SK-N-SH (cell line): ENCODE measurements around the gene CDH13. TPM values are rescaled to one million over a fixed set of nuclear protein-coding genes. Genes with fewer than 3 reads are reported as not detected.

Source experiments
- CTCF ChIA-PET: fragments of 300-600, 350-600 bp; formaldehyde crosslinking; extraction: SDS; loops from one replicate; lab custom pipeline; 2021; lab: Yijun Ruan, JAX
- POLR2A ChIA-PET: fragments of 350-600 bp; sonication (Branson Sonifier 250); formaldehyde crosslinking; extraction: SDS; loops from one replicate; lab custom pipeline; 2020; ENCODE audit warnings: antibody characterized with exemption, inconsistent platforms; lab: Yijun Ruan, JAX
- DNase-seq: peaks from one replicate; pipeline ENCODE4 v3.0.0; 2012
- H2AFZ ChIP-seq: fragments of 200-600 bp; sonication (generic); 2 replicates; pipeline ENCODE4 v1.8.1; 2016; ENCODE audit warnings: antibody characterized with exemption, mild to moderate bottlenecking, low read depth
- H3F3A ChIP-seq: fragments of 200-600 bp; sonication (generic); replicated peaks from 2 replicates; pipeline ENCODE3; 2016; ENCODE audit warnings: antibody characterized with exemption, mild to moderate bottlenecking; ENCODE audit not compliant: insufficient read depth
- H3K27ac ChIP-seq, 2 experiments: fragments of 200-500 bp in 1 of 2; fragments of 200-600 bp in 1 of 2; sonication (Bioruptor generic) in 1 of 2; sonication (generic), shearing (Covaris generic) in 1 of 2; 2 replicates each; pipeline versions ENCODE4 v1.5.1 to v1.6.1; 2014 to 2016; ENCODE audit warnings: low read depth in 2 of 2, inconsistent platforms in 1 of 2, low read length in 1 of 2, mild to moderate bottlenecking in 1 of 2, mixed read lengths in 1 of 2
- H3K27me3 ChIP-seq: fragments of 200-600 bp; sonication (generic), shearing (Covaris generic); 2 replicates; pipeline ENCODE4 v1.6.1; 2016; ENCODE audit warnings: mixed run types; ENCODE audit not compliant: insufficient read depth
- H3K36me3 ChIP-seq, 2 experiments: fragments of 200-500 bp in 1 of 2; fragments of 200-600 bp in 1 of 2; sonication (Bioruptor generic) in 1 of 2; sonication (generic) in 1 of 2; replicated peaks in 1 of 2; 2 replicates each; pipeline versions ENCODE3 to v1.5.1; 2014 to 2016; ENCODE audit warnings: low read length in 1 of 2, mild to moderate bottlenecking in 1 of 2; ENCODE audit not compliant: insufficient read depth in 2 of 2, control insufficient read depth in 1 of 2
- H3K4me1 ChIP-seq, 2 experiments: fragments of 200-500 bp in 1 of 2; fragments of 200-600 bp in 1 of 2; sonication (Bioruptor generic) in 1 of 2; sonication (generic), shearing (Covaris generic) in 1 of 2; 2 replicates each; pipeline versions ENCODE4 v1.5.1 to v1.6.1; 2014 to 2016; ENCODE audit warnings: low read depth in 1 of 2, low read length in 1 of 2, mixed run types in 1 of 2; ENCODE audit not compliant: insufficient read depth in 2 of 2, control insufficient read depth in 1 of 2
- H3K4me2 ChIP-seq: fragments of 200-600 bp; sonication (generic), shearing (Covaris generic); 2 replicates; pipeline ENCODE4 v1.6.1; 2017; ENCODE audit warnings: mixed run types
- H3K4me3 ChIP-seq, 2 experiments: fragments of 200-500 bp in 1 of 2; fragments of 200-600 bp in 1 of 2; sonication (Bioruptor generic) in 1 of 2; sonication (generic), shearing (Covaris generic) in 1 of 2; 2 replicates each; pipeline versions ENCODE4 v1.5.1 to v1.8.1; 2014 to 2016; ENCODE audit warnings: low read depth in 2 of 2, inconsistent platforms in 1 of 2, low read length in 1 of 2, mild to moderate bottlenecking in 1 of 2, mixed read lengths in 1 of 2, moderate library complexity in 1 of 2
- H3K79me2 ChIP-seq: fragments of 200-600 bp; sonication (generic); 2 replicates; pipeline ENCODE4 v1.8.1; 2017; ENCODE audit warnings: mild to moderate bottlenecking; ENCODE audit not compliant: insufficient read depth
- H3K9ac ChIP-seq: fragments of 200-600 bp; sonication (generic); 2 replicates; pipeline ENCODE4 v1.6.1; 2017; ENCODE audit warnings: mixed run types
- H3K9me2 ChIP-seq: fragments of 200-600 bp; sonication (generic); 2 replicates; pipeline ENCODE4 v1.6.1; 2017; ENCODE audit warnings: mixed run types
- H3K9me3 ChIP-seq: fragments of 200-600 bp; sonication (generic); 2 replicates; pipeline ENCODE4 v1.6.1; 2017; ENCODE audit warnings: mixed run types, mild to moderate bottlenecking, moderate library complexity
- H4K20me1 ChIP-seq: fragments of 200-600 bp; sonication (generic); 2 replicates; pipeline ENCODE4 v1.6.1; 2017; ENCODE audit warnings: mild to moderate bottlenecking, mixed run types; ENCODE audit not compliant: insufficient read depth
- CHD2 ChIP-seq: fragments of 150-350 bp; IDR thresholded peaks from 2 replicates; pipeline ENCODE4 v1.6.1; 2018; ENCODE audit warnings: low read length; ENCODE audit not compliant: partially characterized antibody
- ELF1 ChIP-seq: IDR thresholded peaks from 2 replicates; pipeline ENCODE4 v1.4.0; 2012
- EP300 ChIP-seq, 2 experiments: IDR thresholded peaks; 2 replicates each; pipeline versions ENCODE4 v1.4.0 to v1.6.1; 2012; ENCODE audit warnings: borderline replicate concordance in 1 of 2, low read depth in 1 of 2, low read length in 1 of 2
- FOXM1 ChIP-seq: IDR thresholded peaks from 2 replicates; pipeline ENCODE4 v1.4.0; 2012; ENCODE audit warnings: low read depth, mild to moderate bottlenecking
- GABPA ChIP-seq: IDR thresholded peaks from 2 replicates; pipeline ENCODE4 v1.4.0; 2012; ENCODE audit warnings: low read depth, mild to moderate bottlenecking
- MXI1 ChIP-seq: IDR thresholded peaks from 2 replicates; pipeline ENCODE4 v1.6.1; 2012; ENCODE audit warnings: mild to moderate bottlenecking, low read depth, low read length, improper control_type of control experiment
- NRF1 ChIP-seq: IDR thresholded peaks from 2 replicates; pipeline ENCODE4 v1.6.1; 2012; ENCODE audit warnings: low read depth, mild to moderate bottlenecking, low read length
- RAD21 ChIP-seq: IDR thresholded peaks from 2 replicates; pipeline ENCODE4 v1.6.1; 2012; ENCODE audit warnings: mild to moderate bottlenecking, low read length
- RXRA ChIP-seq: IDR thresholded peaks from 2 replicates; pipeline ENCODE4 v1.4.0; 2012; ENCODE audit warnings: low read depth, mild to moderate bottlenecking, borderline replicate concordance
- TAF1 ChIP-seq: IDR thresholded peaks from 2 replicates; pipeline ENCODE4 v1.6.1; 2012; ENCODE audit warnings: low read depth, mild to moderate bottlenecking, low read length, moderate library complexity, borderline replicate concordance
- TCF12 ChIP-seq: IDR thresholded peaks from 2 replicates; pipeline ENCODE4 v1.4.0; 2012
- WGBS: methylation state at CpG from one replicate; pipeline ENCODE4 v1.1.6; 2017; ENCODE audit warnings: low lambda C conversion rate; 5-methylcytosine and 5-hydroxymethylcytosine counted together
- polyA plus RNA-seq, 3 experiments: library from polyadenylated mRNA; depleted of rRNA; stranded (reverse); fragments of >200 nt; gene quantifications; 2 replicates each; pipeline ENCODE4 v1.2.3, GENCODE V29; 2012
- TF ChIP-seq, protein P1 (sequence below): IDR thresholded peaks from 2 replicates; pipeline ENCODE4 v1.6.1; 2012; ENCODE audit warnings: mild to moderate bottlenecking, low read depth, low read length, moderate library complexity
- TF ChIP-seq, protein P2 (sequence below): fragments of 150-350 bp; IDR thresholded peaks from 2 replicates; pipeline ENCODE4 v1.6.1; 2017; ENCODE audit warnings: antibody characterized with exemption, low read length, low read depth, borderline replicate concordance
- TF ChIP-seq, protein P3 (sequence below): IDR thresholded peaks from 2 replicates; pipeline ENCODE4 v1.4.0; 2012; ENCODE audit warnings: low read depth
- TF ChIP-seq, protein P4 (sequence below): IDR thresholded peaks from 2 replicates; pipeline ENCODE4; 2012
- TF ChIP-seq, protein P5 (sequence below): fragments of 200-600 bp; sonication (generic); IDR thresholded peaks from 2 replicates; pipeline ENCODE4 v1.6.1; 2017; ENCODE audit warnings: antibody characterized with exemption, mild to moderate bottlenecking, moderate library complexity
- TF ChIP-seq, protein P6 (sequence below): IDR thresholded peaks from 2 replicates; pipeline ENCODE4 v1.4.0; 2012; ENCODE audit warnings: low read depth, borderline replicate concordance
- TF ChIP-seq, protein P7 (sequence below): IDR thresholded peaks from 2 replicates; pipeline ENCODE4 v1.4.0; 2012; ENCODE audit warnings: low read depth, borderline replicate concordance
- TF ChIP-seq, protein P8 (sequence below): fragments of 150-350 bp; IDR thresholded peaks from 2 replicates; pipeline ENCODE4 v1.6.1; 2016; ENCODE audit warnings: mild to moderate bottlenecking, low read depth, low read length

Gene CDH13
- polyA plus RNA-seq, 1 of the 3 experiments (the other 2 are of a cell fraction) = 93.0 TPM

DNA sequence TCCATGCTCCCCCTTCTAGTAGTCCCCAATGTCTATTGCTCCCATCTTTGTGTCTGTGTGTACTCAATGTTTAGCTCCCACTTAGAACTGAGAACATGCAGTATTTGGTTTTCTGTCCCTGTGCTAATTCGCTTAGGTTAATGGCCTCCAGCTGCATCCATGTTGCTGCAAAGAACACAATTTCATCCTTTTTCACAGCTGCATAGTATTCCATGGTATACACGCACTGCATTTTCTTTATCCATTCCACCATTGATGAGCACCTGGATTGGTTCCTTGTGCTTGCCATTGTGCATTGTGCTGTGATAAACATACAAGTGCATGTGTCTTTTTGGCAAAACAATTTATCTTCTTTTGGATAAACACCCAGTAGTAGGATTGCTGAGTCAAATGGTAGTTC, 1104.0 kb downstream of the CDH13 start:
- no peak for TF ChIP-seq CHD2
- TF ChIP-seq, protein P1, sequence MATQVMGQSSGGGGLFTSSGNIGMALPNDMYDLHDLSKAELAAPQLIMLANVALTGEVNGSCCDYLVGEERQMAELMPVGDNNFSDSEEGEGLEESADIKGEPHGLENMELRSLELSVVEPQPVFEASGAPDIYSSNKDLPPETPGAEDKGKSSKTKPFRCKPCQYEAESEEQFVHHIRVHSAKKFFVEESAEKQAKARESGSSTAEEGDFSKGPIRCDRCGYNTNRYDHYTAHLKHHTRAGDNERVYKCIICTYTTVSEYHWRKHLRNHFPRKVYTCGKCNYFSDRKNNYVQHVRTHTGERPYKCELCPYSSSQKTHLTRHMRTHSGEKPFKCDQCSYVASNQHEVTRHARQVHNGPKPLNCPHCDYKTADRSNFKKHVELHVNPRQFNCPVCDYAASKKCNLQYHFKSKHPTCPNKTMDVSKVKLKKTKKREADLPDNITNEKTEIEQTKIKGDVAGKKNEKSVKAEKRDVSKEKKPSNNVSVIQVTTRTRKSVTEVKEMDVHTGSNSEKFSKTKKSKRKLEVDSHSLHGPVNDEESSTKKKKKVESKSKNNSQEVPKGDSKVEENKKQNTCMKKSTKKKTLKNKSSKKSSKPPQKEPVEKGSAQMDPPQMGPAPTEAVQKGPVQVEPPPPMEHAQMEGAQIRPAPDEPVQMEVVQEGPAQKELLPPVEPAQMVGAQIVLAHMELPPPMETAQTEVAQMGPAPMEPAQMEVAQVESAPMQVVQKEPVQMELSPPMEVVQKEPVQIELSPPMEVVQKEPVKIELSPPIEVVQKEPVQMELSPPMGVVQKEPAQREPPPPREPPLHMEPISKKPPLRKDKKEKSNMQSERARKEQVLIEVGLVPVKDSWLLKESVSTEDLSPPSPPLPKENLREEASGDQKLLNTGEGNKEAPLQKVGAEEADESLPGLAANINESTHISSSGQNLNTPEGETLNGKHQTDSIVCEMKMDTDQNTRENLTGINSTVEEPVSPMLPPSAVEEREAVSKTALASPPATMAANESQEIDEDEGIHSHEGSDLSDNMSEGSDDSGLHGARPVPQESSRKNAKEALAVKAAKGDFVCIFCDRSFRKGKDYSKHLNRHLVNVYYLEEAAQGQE = no peak
- TF ChIP-seq EP300 (IDR thresholded peaks at IDR 0.05; ENCODE audit: borderline replicate concordance in 1 of 2, low read depth in 1 of 2, low read length in 1 of 2) = no peak
- no peak for TF ChIP-seq NRF1
- TF ChIP-seq FOXM1 = no peak
- TF ChIP-seq GABPA = no peak
- TF ChIP-seq, protein P2, sequence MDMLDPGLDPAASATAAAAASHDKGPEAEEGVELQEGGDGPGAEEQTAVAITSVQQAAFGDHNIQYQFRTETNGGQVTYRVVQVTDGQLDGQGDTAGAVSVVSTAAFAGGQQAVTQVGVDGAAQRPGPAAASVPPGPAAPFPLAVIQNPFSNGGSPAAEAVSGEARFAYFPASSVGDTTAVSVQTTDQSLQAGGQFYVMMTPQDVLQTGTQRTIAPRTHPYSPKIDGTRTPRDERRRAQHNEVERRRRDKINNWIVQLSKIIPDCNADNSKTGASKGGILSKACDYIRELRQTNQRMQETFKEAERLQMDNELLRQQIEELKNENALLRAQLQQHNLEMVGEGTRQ = no peak
- TF ChIP-seq, protein P3, sequence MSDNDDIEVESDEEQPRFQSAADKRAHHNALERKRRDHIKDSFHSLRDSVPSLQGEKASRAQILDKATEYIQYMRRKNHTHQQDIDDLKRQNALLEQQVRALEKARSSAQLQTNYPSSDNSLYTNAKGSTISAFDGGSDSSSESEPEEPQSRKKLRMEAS = no peak
- no peak for TF ChIP-seq TCF12
- TF ChIP-seq, protein P4, sequence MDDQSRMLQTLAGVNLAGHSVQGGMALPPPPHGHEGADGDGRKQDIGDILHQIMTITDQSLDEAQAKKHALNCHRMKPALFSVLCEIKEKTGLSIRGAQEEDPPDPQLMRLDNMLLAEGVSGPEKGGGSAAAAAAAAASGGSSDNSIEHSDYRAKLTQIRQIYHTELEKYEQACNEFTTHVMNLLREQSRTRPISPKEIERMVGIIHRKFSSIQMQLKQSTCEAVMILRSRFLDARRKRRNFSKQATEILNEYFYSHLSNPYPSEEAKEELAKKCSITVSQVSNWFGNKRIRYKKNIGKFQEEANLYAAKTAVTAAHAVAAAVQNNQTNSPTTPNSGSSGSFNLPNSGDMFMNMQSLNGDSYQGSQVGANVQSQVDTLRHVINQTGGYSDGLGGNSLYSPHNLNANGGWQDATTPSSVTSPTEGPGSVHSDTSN = no peak
- TF ChIP-seq RAD21 = no peak
- no peak for TF ChIP-seq RXRA
- TF ChIP-seq, protein P5, sequence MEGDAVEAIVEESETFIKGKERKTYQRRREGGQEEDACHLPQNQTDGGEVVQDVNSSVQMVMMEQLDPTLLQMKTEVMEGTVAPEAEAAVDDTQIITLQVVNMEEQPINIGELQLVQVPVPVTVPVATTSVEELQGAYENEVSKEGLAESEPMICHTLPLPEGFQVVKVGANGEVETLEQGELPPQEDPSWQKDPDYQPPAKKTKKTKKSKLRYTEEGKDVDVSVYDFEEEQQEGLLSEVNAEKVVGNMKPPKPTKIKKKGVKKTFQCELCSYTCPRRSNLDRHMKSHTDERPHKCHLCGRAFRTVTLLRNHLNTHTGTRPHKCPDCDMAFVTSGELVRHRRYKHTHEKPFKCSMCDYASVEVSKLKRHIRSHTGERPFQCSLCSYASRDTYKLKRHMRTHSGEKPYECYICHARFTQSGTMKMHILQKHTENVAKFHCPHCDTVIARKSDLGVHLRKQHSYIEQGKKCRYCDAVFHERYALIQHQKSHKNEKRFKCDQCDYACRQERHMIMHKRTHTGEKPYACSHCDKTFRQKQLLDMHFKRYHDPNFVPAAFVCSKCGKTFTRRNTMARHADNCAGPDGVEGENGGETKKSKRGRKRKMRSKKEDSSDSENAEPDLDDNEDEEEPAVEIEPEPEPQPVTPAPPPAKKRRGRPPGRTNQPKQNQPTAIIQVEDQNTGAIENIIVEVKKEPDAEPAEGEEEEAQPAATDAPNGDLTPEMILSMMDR = no peak
- TF ChIP-seq TAF1 = no peak
- TF ChIP-seq, protein P6, sequence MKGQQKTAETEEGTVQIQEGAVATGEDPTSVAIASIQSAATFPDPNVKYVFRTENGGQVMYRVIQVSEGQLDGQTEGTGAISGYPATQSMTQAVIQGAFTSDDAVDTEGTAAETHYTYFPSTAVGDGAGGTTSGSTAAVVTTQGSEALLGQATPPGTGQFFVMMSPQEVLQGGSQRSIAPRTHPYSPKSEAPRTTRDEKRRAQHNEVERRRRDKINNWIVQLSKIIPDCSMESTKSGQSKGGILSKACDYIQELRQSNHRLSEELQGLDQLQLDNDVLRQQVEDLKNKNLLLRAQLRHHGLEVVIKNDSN = no peak
- TF ChIP-seq ELF1 = no peak
- TF ChIP-seq, protein P7, sequence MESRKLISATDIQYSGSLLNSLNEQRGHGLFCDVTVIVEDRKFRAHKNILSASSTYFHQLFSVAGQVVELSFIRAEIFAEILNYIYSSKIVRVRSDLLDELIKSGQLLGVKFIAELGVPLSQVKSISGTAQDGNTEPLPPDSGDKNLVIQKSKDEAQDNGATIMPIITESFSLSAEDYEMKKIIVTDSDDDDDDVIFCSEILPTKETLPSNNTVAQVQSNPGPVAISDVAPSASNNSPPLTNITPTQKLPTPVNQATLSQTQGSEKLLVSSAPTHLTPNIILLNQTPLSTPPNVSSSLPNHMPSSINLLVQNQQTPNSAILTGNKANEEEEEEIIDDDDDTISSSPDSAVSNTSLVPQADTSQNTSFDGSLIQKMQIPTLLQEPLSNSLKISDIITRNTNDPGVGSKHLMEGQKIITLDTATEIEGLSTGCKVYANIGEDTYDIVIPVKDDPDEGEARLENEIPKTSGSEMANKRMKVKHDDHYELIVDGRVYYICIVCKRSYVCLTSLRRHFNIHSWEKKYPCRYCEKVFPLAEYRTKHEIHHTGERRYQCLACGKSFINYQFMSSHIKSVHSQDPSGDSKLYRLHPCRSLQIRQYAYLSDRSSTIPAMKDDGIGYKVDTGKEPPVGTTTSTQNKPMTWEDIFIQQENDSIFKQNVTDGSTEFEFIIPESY = no peak
- TF ChIP-seq MXI1 = no peak
- TF ChIP-seq, protein P8, sequence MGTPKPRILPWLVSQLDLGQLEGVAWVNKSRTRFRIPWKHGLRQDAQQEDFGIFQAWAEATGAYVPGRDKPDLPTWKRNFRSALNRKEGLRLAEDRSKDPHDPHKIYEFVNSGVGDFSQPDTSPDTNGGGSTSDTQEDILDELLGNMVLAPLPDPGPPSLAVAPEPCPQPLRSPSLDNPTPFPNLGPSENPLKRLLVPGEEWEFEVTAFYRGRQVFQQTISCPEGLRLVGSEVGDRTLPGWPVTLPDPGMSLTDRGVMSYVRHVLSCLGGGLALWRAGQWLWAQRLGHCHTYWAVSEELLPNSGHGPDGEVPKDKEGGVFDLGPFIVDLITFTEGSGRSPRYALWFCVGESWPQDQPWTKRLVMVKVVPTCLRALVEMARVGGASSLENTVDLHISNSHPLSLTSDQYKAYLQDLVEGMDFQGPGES = no peak
- 0% methylated on average over 2 of the region's 2 CpGs for WGBS
- ChIA-PET POLR2A (no interaction called here), CTCF (interaction anchor here (1.2 kb wide), 1 partner anchor 9 kb away, joined by 4 read pairs; no protein-coding TSS in a partner anchor)
- no peaks in the 10 kb centered on the region for H3F3A ChIP-seq
- no peaks in the 10 kb centered on the region for H4K20me1 ChIP-seq
- H3K4me3 ChIP-seq = no peak overlapping the region
- no peaks in the 10 kb centered on the region for H3K36me3 ChIP-seq
- H3K9me2 ChIP-seq = no peaks in the 10 kb centered on the region
- H3K27ac ChIP-seq = no peak overlapping the region
- no peak for DNase-seq
- H3K9ac ChIP-seq = no peak overlapping the region
- no peak overlapping the region for H2AFZ ChIP-seq
- H3K4me1 ChIP-seq = no peaks in the 10 kb centered on the region
- no peaks in the 10 kb centered on the region for H3K79me2 ChIP-seq
- H3K27me3 ChIP-seq = no peaks in the 10 kb centered on the region
- H3K9me3 ChIP-seq = peaks cover 8% of the 10 kb centered on the region; the same call in 1 of the 2 replicates
- H3K4me2 ChIP-seq = no peak overlapping the region
